HT-29 (cell line): ENCODE data around the gene ZGPAT. TPM values are rescaled to one million over a fixed set of nuclear protein-coding genes. Genes with fewer than 3 reads are reported as not detected.
A peak's percentile ranks its signal among the peaks of the same experiment; 100 is the strongest.

Experiments used
- DNase-seq: peaks from one replicate; pipeline ENCODE4 v3.0.0-alpha.2; 2015; ENCODE audit warnings: low spot score
- total RNA-seq: library from RNA; depleted of rRNA; stranded (reverse); fragments of >200 nt; shearing (Covaris generic); gene quantifications from 2 replicates; pipeline ENCODE4 v1.2.3, GENCODE V29; 2014

Gene ZGPAT
- total RNA-seq, 1 experiment from 2014 or later = 52.1 TPM

GRCh38 chr20:63678667-63679465 lies 29.0 kb upstream of the ZGPAT start:
- no peak for DNase-seq

- no peak for DNase-seq
Measured at GRCh38 chr20:63679799-63680305, 28.0 kb upstream of the ZGPAT start.

- no peak for DNase-seq
Measured at GRCh38 chr20:63680427-63680826, 27.4 kb upstream of the ZGPAT start.

- no peak for DNase-seq
Measured at GRCh38 chr20:63680857-63681608, 26.8 kb upstream of the ZGPAT start.

- no peak for DNase-seq
Measured at GRCh38 chr20:63681609-63682142, 26.2 kb upstream of the ZGPAT start.

- peak; percentile 96 for DNase-seq
Measured at GRCh38 chr20:63682384-63683139, 25.3 kb upstream of the ZGPAT start.

GRCh38 chr20:63685269-63686026 lies 22.4 kb upstream of the ZGPAT start:
- no peak for DNase-seq

- no peak for DNase-seq
Measured at GRCh38 chr20:63686094-63686491, 21.7 kb upstream of the ZGPAT start.

- DNase-seq = peak; percentile 81
Measured at GRCh38 chr20:63686492-63687321, 21.1 kb upstream of the ZGPAT start.

GRCh38 chr20:63687419-63688178 lies 20.2 kb upstream of the ZGPAT start:
- DNase-seq = no peak

- DNase-seq = no peak
Measured at GRCh38 chr20:63688228-63689045, 19.4 kb upstream of the ZGPAT start.

GRCh38 chr20:63689046-63690002 lies 18.5 kb upstream of the ZGPAT start:
- DNase-seq = no peak

- no peak for DNase-seq
Measured at GRCh38 chr20:63690003-63690897, 17.6 kb upstream of the ZGPAT start.

- DNase-seq = peak; percentile 69
Measured at GRCh38 chr20:63690898-63691710, 16.7 kb upstream of the ZGPAT start.
